Lower leg skin (tissue), 3 donors: ENCODE measurements around the gene APP.

Experiments
- POLR2A ChIP-seq, 2 donors: fragments of 450-650 bp; IDR thresholded peaks; one replicate each; pipeline ENCODE4 v1.6.1; 2016 to 2017; ENCODE audit warnings: antibody characterized with exemption in 2 of 2, mild to moderate bottlenecking in 1 of 2, moderate library complexity in 1 of 2
- TF ChIP-seq, protein P1 (sequence below), 3 donors: fragments of 450-650 bp; IDR thresholded peaks; one replicate each; pipeline ENCODE4 v1.5.1; 2016; ENCODE audit warnings: antibody characterized with exemption in 3 of 3, mild to moderate bottlenecking in 3 of 3, moderate library complexity in 2 of 3

DNA sequence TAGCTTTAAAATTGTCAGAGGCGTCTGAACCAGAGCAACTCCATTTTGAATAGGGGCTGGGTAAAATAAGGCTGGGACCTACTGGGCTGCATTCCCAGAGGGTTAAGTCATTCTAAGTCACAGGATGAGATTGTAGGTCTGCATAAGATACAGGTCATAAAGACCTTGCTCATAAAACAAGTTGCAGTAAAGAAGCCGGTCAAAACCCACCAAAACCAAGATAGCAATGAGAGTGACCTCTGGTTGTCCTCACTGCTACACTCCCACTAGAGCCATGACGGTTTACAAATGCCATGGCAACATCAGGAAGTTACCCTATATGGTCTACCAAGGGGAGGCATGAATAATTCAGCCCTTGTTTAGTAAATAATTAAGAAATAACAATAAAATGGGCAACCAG lies 292.2 kb downstream of the APP start:
- TF ChIP-seq, protein P1, sequence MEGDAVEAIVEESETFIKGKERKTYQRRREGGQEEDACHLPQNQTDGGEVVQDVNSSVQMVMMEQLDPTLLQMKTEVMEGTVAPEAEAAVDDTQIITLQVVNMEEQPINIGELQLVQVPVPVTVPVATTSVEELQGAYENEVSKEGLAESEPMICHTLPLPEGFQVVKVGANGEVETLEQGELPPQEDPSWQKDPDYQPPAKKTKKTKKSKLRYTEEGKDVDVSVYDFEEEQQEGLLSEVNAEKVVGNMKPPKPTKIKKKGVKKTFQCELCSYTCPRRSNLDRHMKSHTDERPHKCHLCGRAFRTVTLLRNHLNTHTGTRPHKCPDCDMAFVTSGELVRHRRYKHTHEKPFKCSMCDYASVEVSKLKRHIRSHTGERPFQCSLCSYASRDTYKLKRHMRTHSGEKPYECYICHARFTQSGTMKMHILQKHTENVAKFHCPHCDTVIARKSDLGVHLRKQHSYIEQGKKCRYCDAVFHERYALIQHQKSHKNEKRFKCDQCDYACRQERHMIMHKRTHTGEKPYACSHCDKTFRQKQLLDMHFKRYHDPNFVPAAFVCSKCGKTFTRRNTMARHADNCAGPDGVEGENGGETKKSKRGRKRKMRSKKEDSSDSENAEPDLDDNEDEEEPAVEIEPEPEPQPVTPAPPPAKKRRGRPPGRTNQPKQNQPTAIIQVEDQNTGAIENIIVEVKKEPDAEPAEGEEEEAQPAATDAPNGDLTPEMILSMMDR (IDR thresholded peaks at IDR 0.05): no peak
- no peak for TF ChIP-seq POLR2A (IDR thresholded peaks at IDR 0.05)
